Endothelial cell of umbilical vein (primary cell): ENCODE results near the gene PRLR.

Experiments used
- CTCF ChIP-seq, 2 donors: IDR thresholded peaks; 1 replicate in 1 of 2; 2 replicates in 1 of 2; pipeline ENCODE4 v1.5.1; 2011; ENCODE audit warnings: low read length in 2 of 2, mild to moderate bottlenecking in 2 of 2, moderate library complexity in 2 of 2, control low read depth in 1 of 2, inconsistent platforms in 1 of 2, low read depth in 1 of 2; ENCODE audit not compliant: insufficient read depth in 1 of 2; ENCODE audit errors: extremely low read depth in 1 of 2
- EZH2 ChIP-seq: IDR thresholded peaks from 2 replicates; pipeline ENCODE4 v1.6.1; 2012; ENCODE audit warnings: borderline replicate concordance, low read depth, mild to moderate bottlenecking, moderate library complexity, low read length, inconsistent platforms; ENCODE audit not compliant: severe bottlenecking
- FOS ChIP-seq: IDR thresholded peaks from 2 replicates; pipeline ENCODE4 v1.6.1; 2011; ENCODE audit warnings: mild to moderate bottlenecking, low read length, moderate library complexity, borderline replicate concordance; ENCODE audit not compliant: insufficient read depth
- GATA2 ChIP-seq: IDR thresholded peaks from 2 replicates; pipeline ENCODE4 v1.7.0; 2011; ENCODE audit warnings: low read depth, mild to moderate bottlenecking, moderate library complexity, mixed read lengths, low read length; ENCODE audit not compliant: insufficient read length, insufficient read depth
- JUN ChIP-seq: IDR thresholded peaks from 2 replicates; pipeline ENCODE4 v1.6.1; 2011; ENCODE audit warnings: borderline replicate concordance, low read depth; ENCODE audit not compliant: insufficient read length, insufficient read depth
- MAX ChIP-seq: IDR thresholded peaks from 2 replicates; pipeline ENCODE4 v1.6.1; 2011; ENCODE audit not compliant: insufficient read depth, insufficient read length
- MYC ChIP-seq: IDR thresholded peaks from one replicate; pipeline ENCODE4 v1.6.1; 2011; ENCODE audit warnings: mild to moderate bottlenecking, low read depth, low read length
- POLR2A ChIP-seq: IDR thresholded peaks from 2 replicates; pipeline ENCODE4 v1.6.1; 2012; ENCODE audit warnings: low read depth, mild to moderate bottlenecking, control low read depth, low read length
- POLR2AphosphoS5 ChIP-seq: IDR thresholded peaks from 2 replicates; pipeline ENCODE4 v1.6.1; 2012; ENCODE audit warnings: low read depth, mild to moderate bottlenecking, control low read depth, low read length, moderate library complexity; ENCODE audit not compliant: insufficient read depth

GRCh38 chr5:35214051-35214450 lies 16.2 kb downstream of the PRLR start:
- no peak for TF ChIP-seq EZH2
- TF ChIP-seq POLR2AphosphoS5: no peak
- no peak for TF ChIP-seq CTCF (IDR thresholded peaks at IDR 0.05; ENCODE audit: extremely low read depth in 1 of 2, insufficient read depth in 1 of 2, low read depth in 1 of 2, low read length in 2 of 2)
- TF ChIP-seq GATA2: no peak
- no peak for TF ChIP-seq POLR2A
- TF ChIP-seq JUN: no peak
- no peak for TF ChIP-seq MAX
- no peak for TF ChIP-seq MYC
- no peak for TF ChIP-seq FOS
